HG02981 (cell line): ENCODE results near the gene LYST.
"Not testable (repeated sequence)": the region's sequence is repeated elsewhere in the genome, so short reads cannot be mapped to it uniquely, and the experiment has no call there.

Experiments
- ATAC-seq: cut with Tn5 transposase; IDR thresholded peaks from one replicate; pipeline ENCODE4 v1.9.1; 2021; ENCODE audit warnings: mild to moderate bottlenecking, moderate library complexity; ENCODE audit not compliant: unreplicated experiment

Gene LYST

DNA sequence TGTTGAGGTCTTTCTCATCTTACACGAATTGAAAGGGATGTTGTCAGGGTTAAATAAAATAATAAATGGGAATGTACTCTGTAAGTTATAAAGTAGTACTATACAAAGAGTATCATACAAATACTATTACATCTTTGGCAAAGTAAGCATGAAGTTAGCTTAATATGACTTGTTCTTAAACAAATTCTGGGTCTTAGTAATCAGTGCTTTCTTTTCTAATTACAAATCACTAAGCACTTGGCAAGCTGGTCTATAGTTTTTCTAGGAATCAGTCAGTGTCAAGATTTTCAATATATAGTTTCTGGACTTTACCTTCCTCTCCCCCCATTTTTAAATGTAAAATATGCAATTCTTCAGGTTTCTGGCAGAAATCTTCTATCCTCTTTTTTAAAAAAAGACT, 6.9 kb downstream of the LYST start:
- no peak for ATAC-seq

DNA sequence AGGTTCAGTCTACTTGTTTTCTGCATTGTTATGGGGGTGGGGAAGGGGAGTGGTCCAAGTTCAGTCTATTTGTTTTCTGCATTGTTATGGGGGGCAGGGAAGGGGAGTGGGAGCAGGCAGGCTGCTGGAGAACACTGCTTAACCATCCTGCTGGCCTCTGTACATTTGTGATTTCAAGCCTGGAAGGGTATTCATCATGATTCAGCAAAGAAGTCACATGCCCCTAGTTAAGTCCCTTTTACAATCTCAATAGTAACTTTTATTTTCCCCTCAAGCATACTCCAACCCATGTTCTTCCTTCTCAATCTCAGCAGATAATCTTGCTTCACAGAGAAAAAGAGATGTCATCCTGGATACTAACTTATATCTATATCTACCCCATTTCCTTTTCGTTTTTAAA, 7.9 kb downstream of the LYST start:
- no peak for ATAC-seq

DNA sequence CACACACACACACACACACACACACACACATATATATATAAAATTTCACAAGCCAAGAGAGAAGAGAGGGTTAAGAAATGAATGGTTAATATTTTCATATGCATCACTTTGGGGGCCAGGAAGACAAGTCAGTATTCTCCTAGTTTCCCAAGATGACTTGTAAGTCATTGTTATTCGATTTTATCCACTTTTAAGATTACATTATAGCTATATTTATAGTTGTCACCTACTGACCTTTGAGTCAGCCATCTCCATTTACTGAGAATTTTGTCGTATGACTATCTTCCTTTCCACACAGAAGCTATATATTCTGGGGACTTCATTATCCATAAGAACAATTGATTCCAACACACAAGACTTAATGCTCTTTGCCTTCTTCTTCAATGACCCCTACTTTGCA, 8.9 kb downstream of the LYST start:
- no peak for ATAC-seq

DNA sequence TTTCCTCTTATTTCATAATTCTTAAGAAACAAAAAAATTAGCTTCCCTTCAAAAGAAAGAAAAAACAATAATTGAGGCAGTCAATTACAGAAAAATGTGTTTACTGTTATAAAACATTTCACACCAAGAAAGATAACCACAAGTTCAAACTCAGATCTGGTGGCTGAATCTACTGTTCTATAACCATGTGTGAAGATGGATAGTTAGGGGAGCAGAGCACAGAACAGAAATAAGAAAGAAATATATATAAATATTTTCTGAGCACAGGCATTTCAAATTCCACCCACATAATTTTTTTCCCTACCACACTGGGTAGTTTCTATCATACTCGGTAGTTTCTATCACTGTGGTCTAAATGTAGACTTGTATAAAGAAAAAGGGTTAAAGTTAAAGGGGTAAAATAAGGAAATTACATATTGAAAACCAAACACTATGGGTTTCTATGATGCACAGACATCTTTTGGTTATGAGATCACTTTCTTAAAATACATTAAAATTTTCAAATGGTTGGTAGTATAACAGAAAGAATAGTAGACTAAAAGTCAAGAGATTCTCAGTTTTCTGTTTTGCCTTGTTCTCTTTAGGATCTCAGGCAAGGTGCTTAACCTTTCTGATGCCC, 10.8 kb downstream of the LYST start:
- peak; percentile 59 for ATAC-seq

DNA sequence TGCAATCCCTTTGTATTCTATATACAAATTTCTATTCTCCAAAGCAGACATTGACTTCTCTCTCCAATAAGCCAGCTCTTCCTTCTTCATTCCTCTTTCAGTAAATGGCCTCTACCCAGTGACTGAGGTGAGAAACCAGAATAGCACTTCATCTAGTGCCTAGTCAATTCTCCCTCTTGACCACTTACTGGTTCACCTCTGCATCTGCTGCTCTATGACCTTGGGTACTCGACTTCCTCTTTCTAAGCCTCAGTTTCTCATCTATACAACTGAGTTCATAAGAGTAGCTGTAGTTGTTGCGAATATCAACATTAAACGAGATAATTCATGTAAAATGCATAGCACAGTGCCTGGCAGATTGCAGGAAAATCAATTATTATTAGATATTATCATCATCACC, 12.4 kb downstream of the LYST start:
- ATAC-seq = no peak

DNA sequence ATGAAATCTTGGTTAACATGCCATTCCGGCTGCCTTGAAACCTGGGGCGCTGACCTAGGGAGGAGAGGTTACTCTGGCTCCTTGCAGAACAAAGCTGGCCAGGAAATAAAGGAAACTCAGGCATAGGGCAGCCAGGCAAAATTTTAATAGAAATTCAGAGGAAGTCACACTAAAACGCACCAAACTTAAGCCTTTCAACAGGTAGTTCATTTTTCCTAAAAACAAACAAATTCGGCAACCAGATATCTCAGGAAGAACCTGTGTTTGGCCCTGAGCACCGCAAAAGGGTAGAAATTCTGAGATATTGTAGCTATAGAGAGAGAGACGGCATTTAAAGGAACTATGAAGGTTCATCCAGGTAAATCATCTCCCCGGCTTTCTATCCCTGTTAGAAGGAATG, 13.1 kb downstream of the LYST start:
- ATAC-seq = no peak

DNA sequence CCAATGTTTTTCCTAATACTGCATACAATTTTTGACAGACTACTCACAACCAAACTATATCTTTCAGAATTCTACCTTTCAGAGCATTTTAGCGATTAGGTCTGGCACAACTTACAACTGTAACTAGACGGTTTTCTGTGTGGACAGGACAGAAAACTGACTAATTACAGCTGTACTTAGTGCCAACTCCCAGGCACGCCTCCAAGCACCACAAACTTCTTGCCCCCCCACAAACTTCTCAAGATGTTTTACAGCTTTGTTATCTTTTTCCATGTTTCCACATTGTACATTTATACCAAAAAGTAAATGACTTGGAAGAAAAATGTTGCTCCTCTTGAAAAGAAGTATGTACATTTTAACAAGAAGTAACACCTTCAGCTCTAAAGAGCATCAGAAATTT, 13.8 kb downstream of the LYST start:
- no peak for ATAC-seq

DNA sequence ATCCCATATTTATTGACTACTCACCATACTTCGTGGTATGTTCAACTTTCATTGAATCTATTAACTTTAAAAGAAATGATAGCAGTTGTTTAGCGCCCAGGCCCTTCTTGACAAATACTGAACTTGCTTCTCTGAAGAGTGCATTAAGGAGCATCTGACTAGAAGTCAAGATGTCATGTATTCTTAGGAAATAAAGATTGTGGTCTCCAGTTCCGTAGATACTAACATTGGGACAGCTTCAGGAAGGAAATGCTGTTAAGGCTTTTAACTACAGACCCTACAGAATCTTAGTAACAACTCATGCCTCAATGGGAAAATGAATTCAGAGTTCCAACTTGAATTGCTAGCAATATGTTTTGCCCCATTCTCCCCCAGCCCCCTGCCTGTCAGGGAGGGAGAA, 14.8 kb downstream of the LYST start:
- no peak for ATAC-seq

DNA sequence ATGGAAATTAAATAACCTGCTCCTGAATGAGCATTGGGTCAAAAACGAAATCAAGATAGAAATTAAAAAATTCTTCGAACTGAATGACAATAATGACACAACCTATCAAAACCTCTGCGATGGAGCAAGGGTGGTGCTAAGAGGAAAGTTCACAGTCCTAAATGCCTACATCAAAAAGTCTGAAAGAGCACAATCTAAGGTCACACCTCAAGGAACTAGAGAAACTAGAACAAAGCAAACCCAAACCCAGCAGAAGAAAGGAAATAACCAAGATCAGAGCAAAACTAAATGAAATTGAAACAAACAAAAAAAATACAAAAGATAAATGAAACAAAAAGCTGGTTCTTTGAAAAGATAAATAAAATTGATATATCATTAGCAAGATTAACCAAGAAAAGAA, 18.5 kb downstream of the LYST start:
- ATAC-seq = not testable (repeated sequence)

DNA sequence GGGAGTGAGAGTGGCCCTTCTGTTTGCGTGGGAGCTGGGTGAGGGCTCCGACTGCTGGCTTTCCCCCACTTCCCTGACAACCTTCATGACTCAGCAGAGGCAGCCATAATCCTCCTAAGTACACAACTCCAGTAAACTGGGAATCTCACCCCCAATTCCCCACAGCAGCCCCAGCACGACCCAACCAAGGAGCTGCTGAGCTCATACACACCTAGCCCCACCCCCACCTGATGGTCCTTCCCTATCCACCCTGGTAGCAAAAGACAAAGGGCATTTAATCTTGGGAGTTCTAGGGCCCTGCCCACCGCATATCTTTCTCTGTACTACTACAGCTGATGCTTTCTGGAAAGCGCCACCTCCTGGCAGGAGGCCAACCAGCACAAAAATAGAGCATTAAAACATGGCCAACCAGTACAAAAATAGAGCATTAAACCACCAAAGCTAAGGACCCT, 21.0 kb downstream of the LYST start:
- ATAC-seq = not testable (repeated sequence)

DNA sequence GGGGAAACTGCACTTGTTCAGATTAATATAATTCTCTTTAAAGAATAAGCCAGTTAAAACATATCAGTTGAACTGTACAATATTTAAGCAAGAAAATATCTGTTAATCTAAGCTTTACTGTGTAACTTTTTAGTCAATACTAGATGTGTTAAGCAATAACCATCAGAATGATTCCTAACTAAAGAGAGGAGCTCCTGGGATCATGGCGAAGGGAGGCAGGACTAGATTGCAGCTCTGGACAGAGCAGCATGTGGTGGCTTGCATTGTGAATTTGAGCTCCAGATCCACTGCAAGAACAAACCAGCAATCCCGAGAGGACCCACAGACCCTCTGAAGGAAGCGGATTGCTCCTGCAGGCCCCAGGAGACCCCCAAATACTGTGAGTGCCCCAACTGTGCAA, 21.9 kb downstream of the LYST start:
- no peak for ATAC-seq

DNA sequence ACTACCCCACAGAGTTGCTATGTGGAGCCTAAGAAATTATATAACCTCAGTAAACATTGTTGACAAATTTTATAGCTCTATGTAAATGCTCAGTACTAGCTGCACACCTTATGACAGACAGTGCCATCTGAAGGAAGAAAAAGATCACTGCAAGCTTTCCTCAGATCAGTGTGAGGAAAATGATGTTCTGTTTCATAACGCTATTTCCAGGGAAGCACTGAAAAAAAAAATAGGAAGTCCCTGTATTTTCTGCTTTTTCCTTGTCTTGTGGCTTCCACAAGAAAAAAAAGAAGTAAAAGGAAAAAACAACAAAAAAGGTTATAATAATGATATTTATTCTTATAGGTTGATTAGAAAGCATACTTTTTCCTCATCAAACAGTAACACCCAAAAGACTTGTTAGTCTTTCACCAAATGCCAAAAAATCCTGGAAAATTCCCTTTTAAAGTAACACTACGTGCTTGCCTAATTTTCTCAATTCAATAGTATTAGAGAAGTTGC, 23.2 kb downstream of the LYST start:
- peak; percentile 66 for ATAC-seq

DNA sequence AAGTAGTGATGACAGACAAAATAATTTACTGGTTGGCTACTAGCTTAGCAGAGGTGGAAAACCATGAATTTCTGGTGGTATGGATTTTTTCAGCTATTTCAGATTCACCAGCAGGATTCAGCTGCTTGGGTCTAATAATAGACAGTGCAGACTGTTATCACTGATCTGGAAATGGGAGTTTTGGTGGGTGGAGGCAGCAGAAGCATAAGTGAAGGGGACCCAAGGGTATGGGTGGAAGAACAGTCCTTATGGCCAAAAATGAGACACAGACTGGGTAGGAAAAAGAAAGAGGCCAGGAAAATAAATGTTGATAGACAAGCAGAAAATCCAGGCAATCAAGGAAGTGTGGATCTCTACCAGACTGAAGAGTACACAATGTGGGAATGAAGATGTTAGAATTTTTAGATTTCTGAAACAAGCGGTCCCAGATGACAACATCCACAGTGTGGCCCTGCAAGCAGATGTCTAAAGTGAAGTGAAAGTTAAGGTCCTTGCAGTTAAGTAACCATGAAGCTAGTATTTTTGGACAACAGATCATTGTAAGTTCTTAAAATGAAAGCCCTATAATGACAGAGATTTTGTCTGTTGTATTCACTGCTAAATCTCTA, 24.7 kb downstream of the LYST start:
- ATAC-seq = peak; percentile 73

DNA sequence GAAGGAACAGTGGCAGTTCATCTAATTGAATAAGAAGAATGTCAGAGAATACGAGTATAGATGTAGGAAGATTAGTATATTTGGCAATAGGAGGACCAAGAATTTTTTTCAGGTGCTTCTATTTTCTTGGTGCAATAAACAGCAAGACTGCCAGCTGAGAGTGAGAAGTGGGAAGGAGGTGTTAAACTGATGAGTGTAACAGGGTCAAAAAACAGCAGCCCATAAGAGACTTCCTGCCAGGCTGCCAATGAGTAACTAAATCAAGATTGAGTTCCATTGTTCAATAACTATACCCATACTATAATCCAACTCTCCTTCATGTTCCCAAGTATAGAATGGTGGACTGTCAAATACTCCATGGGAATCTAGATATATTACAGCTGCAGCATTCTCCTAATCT, 28.7 kb downstream of the LYST start:
- ATAC-seq = no peak

DNA sequence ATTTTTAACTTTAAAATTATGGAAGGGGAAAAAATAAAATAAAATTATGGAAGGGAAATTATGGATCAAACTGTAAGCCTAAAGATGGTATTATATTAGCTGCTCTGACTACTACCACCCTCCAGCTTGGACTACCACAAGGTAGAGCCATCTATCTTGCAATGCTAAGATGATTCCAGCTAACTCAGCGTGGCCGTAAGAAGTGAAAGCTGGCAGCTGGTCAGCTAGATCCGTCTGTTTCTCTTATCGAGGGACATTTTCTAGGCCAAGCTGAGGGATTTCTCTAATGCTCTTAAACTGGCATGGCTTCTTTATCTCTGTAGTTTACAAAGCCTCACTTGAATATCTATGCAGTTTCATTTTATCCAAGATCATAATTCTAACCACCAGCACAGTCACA, 31.5 kb downstream of the LYST start:
- no peak for ATAC-seq

DNA sequence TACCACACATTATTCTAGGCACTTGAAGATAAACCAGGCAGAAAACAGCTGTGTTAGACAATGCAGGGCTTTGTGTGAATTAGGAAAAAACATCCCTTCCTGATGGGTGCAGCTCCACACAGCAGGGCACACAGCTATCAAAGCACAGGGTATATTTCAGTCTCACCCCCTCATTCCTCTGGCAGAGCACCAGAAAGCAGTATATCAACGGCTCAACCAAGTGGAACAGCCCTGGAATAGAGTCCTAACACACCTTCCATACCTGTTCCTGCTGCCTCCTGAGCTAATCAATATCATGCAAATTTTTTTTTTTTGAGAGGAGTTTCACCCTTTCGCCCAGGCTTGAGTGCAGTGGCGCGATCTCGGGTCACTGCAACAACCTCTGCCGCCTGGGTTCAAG, 32.1 kb downstream of the LYST start:
- no peak for ATAC-seq

DNA sequence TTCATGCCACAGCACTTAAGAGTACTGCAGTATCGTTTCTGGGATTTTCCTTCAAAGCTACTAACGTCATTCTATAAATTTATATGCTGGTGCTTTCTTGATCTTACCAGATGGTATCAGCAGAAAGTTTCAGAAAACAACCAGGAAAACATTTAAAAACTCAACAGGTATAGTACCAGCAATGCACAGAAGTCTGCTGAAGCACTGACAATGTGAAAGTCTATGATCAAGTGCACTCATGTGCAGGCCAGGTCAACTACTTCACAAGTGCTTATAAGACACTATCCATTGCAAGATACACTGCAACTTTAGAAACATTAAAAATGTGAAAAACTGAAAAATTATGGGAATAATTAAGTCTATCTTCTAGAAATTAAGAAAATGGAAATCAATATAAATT, 34.7 kb downstream of the LYST start:
- ATAC-seq = no peak

DNA sequence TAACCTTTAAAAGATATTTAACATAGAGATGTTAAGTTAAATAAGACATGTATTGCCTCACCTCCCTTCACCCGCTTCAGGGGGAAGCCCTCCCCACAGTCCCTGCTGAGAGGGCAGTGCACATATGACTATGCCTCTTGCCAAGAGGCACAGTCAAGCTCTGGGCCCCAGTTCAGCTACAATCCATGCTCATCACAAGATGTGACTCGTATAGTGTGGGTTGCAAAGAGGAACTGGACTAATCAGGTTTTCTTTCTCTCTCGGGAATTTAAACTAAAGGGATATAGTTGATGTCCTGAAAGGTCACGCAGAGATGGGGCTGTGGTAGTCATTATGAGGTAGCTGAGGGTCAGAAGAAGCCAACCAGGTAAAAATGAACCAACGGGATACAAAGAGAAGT, 35.6 kb downstream of the LYST start:
- peak; percentile 96 for ATAC-seq

DNA sequence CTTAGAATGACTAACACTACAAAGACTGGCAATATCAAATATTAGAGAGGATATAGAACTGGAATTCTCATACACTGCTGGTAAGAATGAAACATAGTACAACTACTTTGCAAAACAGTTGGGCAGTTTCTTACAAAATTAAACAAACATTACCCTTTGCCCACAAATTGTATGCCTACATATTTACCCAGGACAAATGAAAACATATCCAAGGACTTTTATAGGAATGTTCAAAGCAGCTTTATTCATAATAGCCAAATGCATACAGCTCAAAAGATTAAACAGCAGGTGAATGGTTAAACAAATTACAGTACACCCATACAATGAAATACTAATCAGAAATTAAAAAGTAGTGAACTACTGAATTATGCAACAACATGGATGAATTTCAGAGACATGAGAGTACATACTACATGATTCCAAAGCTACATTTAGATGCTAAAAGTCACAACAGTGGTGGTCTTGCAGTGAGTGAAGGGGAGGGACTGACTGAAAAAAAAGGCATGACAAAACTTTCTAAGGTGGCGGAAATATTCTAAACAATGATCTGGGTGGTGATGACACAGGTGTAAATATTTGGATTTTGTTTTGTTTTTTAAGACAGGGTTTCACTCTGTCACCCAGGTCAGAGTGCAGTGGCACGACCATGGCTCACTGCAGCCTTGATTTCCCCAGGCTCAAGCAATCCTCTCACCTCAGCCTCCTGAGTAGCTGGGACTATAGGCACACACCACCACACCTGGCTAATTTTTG, 40.4 kb downstream of the LYST start:
- no peak for ATAC-seq

DNA sequence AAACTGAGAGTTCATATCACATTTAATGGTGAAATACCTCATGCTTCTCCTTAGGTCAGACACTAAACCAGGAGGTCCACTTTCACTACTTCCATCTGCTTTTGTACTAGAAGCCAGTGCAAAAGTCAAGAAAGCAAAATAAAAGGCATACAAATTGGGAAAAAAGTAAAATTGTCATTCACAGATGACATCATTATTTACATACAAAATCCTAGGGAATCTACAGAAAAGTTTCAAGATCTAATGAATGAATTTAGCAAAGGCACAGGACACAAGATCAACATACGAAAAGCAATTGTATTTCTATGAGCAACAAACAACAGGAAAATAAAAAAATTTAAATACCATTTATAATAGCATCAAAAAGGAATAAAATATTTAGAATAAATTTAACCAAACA, 41.5 kb downstream of the LYST start:
- ATAC-seq = no peak

DNA sequence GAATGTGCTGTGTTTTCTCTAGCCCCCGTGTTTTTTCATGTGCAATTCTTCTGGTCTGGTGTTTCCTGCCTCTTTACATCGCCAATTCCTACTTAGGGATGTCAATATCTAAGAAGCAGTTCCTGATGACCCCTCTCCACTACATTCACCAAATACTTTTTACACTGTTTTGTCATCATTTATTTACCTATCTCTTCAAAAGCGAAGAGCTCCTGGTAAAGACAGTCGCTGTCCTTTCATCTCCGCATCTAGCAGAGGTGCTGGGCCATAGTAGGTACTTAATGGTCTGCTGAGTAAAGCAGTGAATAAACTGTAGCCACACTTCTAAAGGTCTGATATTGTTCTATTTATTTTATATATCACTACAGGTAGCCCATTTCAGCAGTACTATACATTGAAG, 43.0 kb downstream of the LYST start:
- ATAC-seq = no peak

DNA sequence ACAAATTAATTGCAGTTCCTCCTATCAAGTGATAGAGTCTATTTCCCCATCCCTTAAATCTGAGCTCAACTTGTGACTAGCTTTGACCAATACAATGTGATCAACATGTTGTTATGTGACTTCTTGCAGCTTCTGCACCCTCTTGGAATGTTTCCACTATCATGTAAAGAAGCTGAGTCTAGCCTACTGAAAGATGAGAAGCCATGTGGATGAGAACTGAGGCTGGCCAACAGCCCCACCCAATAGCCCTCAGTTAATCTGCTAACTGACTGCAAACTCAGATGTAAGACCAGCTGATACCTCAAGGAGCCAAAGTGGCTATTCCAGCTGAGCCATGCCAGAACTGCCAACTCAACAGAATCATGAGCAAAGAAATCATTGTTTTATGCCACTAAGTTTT, 44.0 kb downstream of the LYST start:
- ATAC-seq = no peak
